Panc1 (cell line): ENCODE results near the gene MYO7B. TPM values are rescaled to one million over a fixed set of nuclear protein-coding genes. Genes with fewer than 3 reads are reported as not detected.

Experiments
- ATAC-seq: fragments of 200-7000 bp; cut with Tn5 transposase; 2 replicates; pipeline ENCODE4 v1.9.1; 2020; ENCODE audit warnings: mild to moderate bottlenecking, moderate library complexity
- BruUV-seq: library from RNA; stranded (reverse); fragments of 400-500 nt; replicated peaks from 2 replicates; lab custom pipeline; 2021; lab: Mats Ljungman, UMichigan
- CTCF ChIA-PET: fragments of 300-600 bp; sonication (Branson Sonifier 250); formaldehyde crosslinking; loops from one replicate; lab custom pipeline; 2022; ENCODE audit warnings: antibody characterized with exemption; lab: Charles Lee
- POLR2A ChIA-PET: fragments of 300-600 bp; sonication (Branson Sonifier 250); formaldehyde crosslinking; loops from one replicate; lab custom pipeline; 2022; ENCODE audit warnings: antibody characterized with exemption; lab: Charles Lee
- DNase-seq: peaks from one replicate; pipeline ENCODE4 v3.0.0-alpha.2; 2010; ENCODE audit warnings: low read depth, low spot score
- H3K27ac ChIP-seq: 2 replicates; pipeline ENCODE4 v1.5.1; 2011; ENCODE audit warnings: mild to moderate bottlenecking, low read length, inconsistent platforms
- H3K27me3 ChIP-seq: fragments of 200-500 bp; sonication (Bioruptor generic); 2 replicates; pipeline ENCODE4 v1.6.0; 2014; ENCODE audit warnings: low read length, inconsistent platforms; ENCODE audit not compliant: control insufficient read depth, insufficient read depth
- H3K36me3 ChIP-seq: fragments of 200-500 bp; sonication (Bioruptor generic); 2 replicates; pipeline ENCODE4 v1.5.1; 2014; ENCODE audit warnings: inconsistent platforms, mild to moderate bottlenecking, low read length, moderate library complexity; ENCODE audit not compliant: control insufficient read depth, insufficient read depth
- H3K4me1 ChIP-seq: 2 replicates; pipeline ENCODE4 v1.5.1; 2011; ENCODE audit warnings: inconsistent platforms, mild to moderate bottlenecking, low read length, moderate library complexity; ENCODE audit not compliant: control insufficient read depth, insufficient read depth
- H3K4me3 ChIP-seq, 2 experiments: 2 replicates each; pipeline ENCODE4 v1.5.1; 2011 to 2012; ENCODE audit warnings: low read depth in 2 of 2, low read length in 2 of 2, mild to moderate bottlenecking in 2 of 2, inconsistent platforms in 1 of 2, moderate library complexity in 1 of 2
- H3K9me3 ChIP-seq: fragments of 200-500 bp; sonication (Bioruptor generic); 2 replicates; pipeline ENCODE4 v1.5.1; 2014; ENCODE audit warnings: low read depth, mild to moderate bottlenecking, inconsistent platforms, low read length, moderate library complexity; ENCODE audit not compliant: control insufficient read depth, insufficient read depth
- CTCF ChIP-seq: fragments of 450-650 bp; IDR thresholded peaks from 2 replicates; pipeline ENCODE4 v1.5.1; 2017; ENCODE audit warnings: mild to moderate bottlenecking
- POLR2AphosphoS5 ChIP-seq: IDR thresholded peaks from 2 replicates; pipeline ENCODE4 v1.6.1; 2012; ENCODE audit warnings: mild to moderate bottlenecking, low read depth, low read length, moderate library complexity
- REST ChIP-seq, 2 experiments: IDR thresholded peaks; 2 replicates each; pipeline ENCODE4 v1.6.1; 2011 to 2012; ENCODE audit warnings: low read depth in 2 of 2, control low read depth in 1 of 2, low read length in 1 of 2, mild to moderate bottlenecking in 1 of 2, moderate library complexity in 1 of 2; ENCODE audit not compliant: insufficient read depth in 1 of 2
- SIN3A ChIP-seq: IDR thresholded peaks from 2 replicates; pipeline ENCODE4 v1.6.1; 2012; ENCODE audit warnings: low read depth, mild to moderate bottlenecking, low read length, moderate library complexity, borderline replicate concordance; ENCODE audit not compliant: insufficient read depth
- TCF7L2 ChIP-seq: IDR thresholded peaks from 2 replicates; pipeline ENCODE4 v1.6.1; 2011; ENCODE audit warnings: mild to moderate bottlenecking, low read depth, low read length, inconsistent platforms
- in situ Hi-C: cut with HindIII; loops from 2 replicates; pipeline ENCODE4 v1.10.0; 2016; ENCODE audit warnings: low sequenced_read_pairs, low pct_unique_long_range_greater_than_20kb
- intact Hi-C: fragments of 100-400 bp; cut with micrococcal nuclease; formaldehyde crosslinking; loops from one replicate; pipeline ENCODE4 v1.10.0; 2022; ENCODE audit not compliant: unreplicated experiment
- total RNA-seq: library from RNA; stranded (reverse); gene quantifications from one replicate; pipeline ENCODE4 v1.2.1, GENCODE V29; 2021; ENCODE audit not compliant: unreplicated experiment

The MYO7B gene
- total RNA-seq, 1 experiment from 2014 or later = 0.15 TPM

GRCh38 chr2:127594116-127594591, 58.7 kb downstream of the MYO7B start:
- ChIA-PET POLR2A (no interaction called here), CTCF (no interaction called here)
- no TSS peak for BruUV-seq
- in situ Hi-C loops (no loop called here), intact Hi-C loops (no loop called here)
- H3K27me3 ChIP-seq = no peaks in the 10 kb centered on the region
- TF ChIP-seq TCF7L2 (no peak), CTCF (no peak), POLR2AphosphoS5 (no peak), REST (IDR thresholded peaks at IDR 0.05; ENCODE audit: insufficient read depth in 1 of 2, low read depth in 2 of 2, low read length in 1 of 2) (no peak), SIN3A (no peak)
- no peaks in the 10 kb centered on the region for H3K36me3 ChIP-seq
- no peaks in the 10 kb centered on the region for H3K9me3 ChIP-seq
- no peaks in the 10 kb centered on the region for H3K4me1 ChIP-seq
- H3K4me3 ChIP-seq = no peak overlapping the region
- no peak for DNase-seq
- no peak overlapping the region for H3K27ac ChIP-seq
- 0 out of 2 replicates have a peak, but pooled peaks have one; percentile 12 for ATAC-seq

GRCh38 chr2:127596311-127597045, 61.0 kb downstream of the MYO7B start:
- Histone ChIP-seq H3K27me3 (no peaks in the 10 kb centered on the region), H3K9me3 (peaks cover 2% of the 10 kb centered on the region; the same call in 1 of the 2 replicates), H3K27ac (no peak overlapping the region), H3K4me3 (no peak overlapping the region), H3K4me1 (no peaks in the 10 kb centered on the region), H3K36me3 (no peaks in the 10 kb centered on the region)
- ChIA-PET CTCF (interaction anchor here (0.6 kb wide), 1 partner anchor 19 kb away, joined by 3 read pairs; no protein-coding TSS in a partner anchor), POLR2A (no interaction called here)
- no peak for TF ChIP-seq POLR2AphosphoS5
- no peak for TF ChIP-seq REST (IDR thresholded peaks at IDR 0.05; ENCODE audit: insufficient read depth in 1 of 2, low read depth in 2 of 2, low read length in 1 of 2)
- TF ChIP-seq SIN3A = no peak
- TF ChIP-seq CTCF = no peak
- no peak for TF ChIP-seq TCF7L2
- in situ Hi-C loops = no loop called here
- no peak for DNase-seq
- no peak for ATAC-seq
- BruUV-seq = no TSS peak
- intact Hi-C loops = no loop called here
